ENCODE results near the gene ATP5IF1. TPM values are rescaled to one million over a fixed set of nuclear protein-coding genes. Genes with fewer than 3 reads are reported as not detected.

Gene ATP5IF1
- total and polyA plus RNA-seq, 9 of the 15 experiments (the other 6 are each of a cell fraction or from before 2014, with no cell fraction given) = 292 to 1,422 (median 388) TPM

- TF ChIP-seq RBM14 (IDR thresholded peaks at IDR 0.05; ENCODE audit: borderline replicate concordance, insufficient read depth, low read depth, low read length) (no peak), LARP7 (IDR thresholded peaks at IDR 0.05) (no peak; the same call in 1 of the 2 replicates), BCLAF1 (IDR thresholded peaks at IDR 0.05; ENCODE audit: borderline replicate concordance in 1 of 2, control insufficient read depth in 1 of 2, low read depth in 2 of 2, low read length in 1 of 2) (no peak), NFATC3 (IDR thresholded peaks at IDR 0.05) (0 out of 2 replicates have a peak, but pooled peaks have one; percentile 8), MTA2 (IDR thresholded peaks at IDR 0.05; ENCODE audit: low read depth) (no peak), ZNF436 (CRISPR knock-in tag; IDR thresholded peaks at IDR 0.05) (no peak), MYNN (IDR thresholded peaks at IDR 0.05) (no peak), MYNN (CRISPR knock-in tag; IDR thresholded peaks at IDR 0.05) (no peak), TBL1XR1 (IDR thresholded peaks at IDR 0.05; ENCODE audit: low read length in 2 of 2) (no peak; a peak in 1 of 4 replicates), CBFB (CRISPR knock-in tag; IDR thresholded peaks at IDR 0.05) (no peak), MTA1 (IDR thresholded peaks at IDR 0.05; ENCODE audit: borderline replicate concordance) (peak; percentile 49; the same call in 1 of the 2 replicates), ZNF121 (CRISPR knock-in tag; conservative IDR thresholded peaks at IDR 0.05) (no peak), ZNF444 (CRISPR knock-in tag; IDR thresholded peaks at IDR 0.05) (no peak), SMARCA5 (IDR thresholded peaks at IDR 0.05) (no peak), ZNF175 (CRISPR knock-in tag; IDR thresholded peaks at IDR 0.05; ENCODE audit: low read depth) (no peak), MAZ (CRISPR knock-in tag; conservative IDR thresholded peaks at IDR 0.05 in 1 of 2, IDR thresholded peaks at IDR 0.05 in 1 of 2) (peak; percentile 49 to 64; a peak in 2 of 4 replicates), ARHGAP35 (IDR thresholded peaks at IDR 0.05; ENCODE audit: partially characterized antibody) (no peak), ZNF165 (CRISPR knock-in tag; IDR thresholded peaks at IDR 0.05; ENCODE audit: borderline replicate concordance) (no peak), MXD1 (CRISPR knock-in tag; IDR thresholded peaks at IDR 0.05; ENCODE audit: borderline replicate concordance, poor library complexity, severe bottlenecking) (no peak), KAT2B (IDR thresholded peaks at IDR 0.05; ENCODE audit: low read depth, low read length) (no peak), EZH2 (IDR thresholded peaks at IDR 0.05; ENCODE audit: borderline replicate concordance, low read depth, low read length) (no peak)
These were observed at the start of gene ATP5IF1 (continued) for GRCh38 chr1:28235755-28236655.

Measured in K562 (cell line).